ENCODE measurements around the gene LHFPL2. TPM values are rescaled to one million over a fixed set of nuclear protein-coding genes. Genes with fewer than 3 reads are reported as not detected.
"Not testable (repeated sequence)": the region's sequence is repeated elsewhere in the genome, so short reads cannot be mapped to it uniquely, and the experiment has no call there.

LHFPL2 gene
- total RNA-seq, 1 donor from 2014 or later: 47.6 TPM

- Mint-ChIP-seq H3K9me3 (ENCODE audit: unreplicated experiment) (no peaks in the 10 kb centered on the region), H3K4me3 (ENCODE audit: unreplicated experiment) (no peak overlapping the region), H3K4me1 (ENCODE audit: unreplicated experiment) (no peaks in the 10 kb centered on the region), H3K27ac (ENCODE audit: unreplicated experiment) (no peak overlapping the region), H3K36me3 (ENCODE audit: low read depth, unreplicated experiment) (no peaks in the 10 kb centered on the region), H3K27me3 (ENCODE audit: unreplicated experiment) (no peaks in the 10 kb centered on the region)
- no peak for DNase-seq (ENCODE audit: low spot score)
- no peak for TF ChIP-seq CTCF (IDR thresholded peaks at IDR 0.05; ENCODE audit: unreplicated experiment)
These were observed 22.2 kb upstream of the LHFPL2 start for GRCh38 chr5:78670701-78671269.

GRCh38 chr5:78669331-78669730 lies 20.8 kb upstream of the LHFPL2 start:
- no peak for DNase-seq (ENCODE audit: low spot score)
- Mint-ChIP-seq H3K36me3 (ENCODE audit: low read depth, unreplicated experiment) (no peaks in the 10 kb centered on the region), H3K9me3 (ENCODE audit: unreplicated experiment) (no peaks in the 10 kb centered on the region), H3K27me3 (ENCODE audit: unreplicated experiment) (no peaks in the 10 kb centered on the region), H3K4me3 (ENCODE audit: unreplicated experiment) (no peak overlapping the region), H3K4me1 (ENCODE audit: unreplicated experiment) (no peaks in the 10 kb centered on the region), H3K27ac (ENCODE audit: unreplicated experiment) (no peak overlapping the region)
- no peak for TF ChIP-seq CTCF (IDR thresholded peaks at IDR 0.05; ENCODE audit: unreplicated experiment)

- no peak for DNase-seq (ENCODE audit: low spot score)
These were observed 19.0 kb upstream of the LHFPL2 start for GRCh38 chr5:78667461-78668103.

GRCh38 chr5:78666975-78667374 lies 18.4 kb upstream of the LHFPL2 start:
- not testable (repeated sequence) for H3K9me3 Mint-ChIP-seq (ENCODE audit: unreplicated experiment); H3K36me3 Mint-ChIP-seq (ENCODE audit: low read depth, unreplicated experiment); DNase-seq (ENCODE audit: low spot score); H3K27ac Mint-ChIP-seq (ENCODE audit: unreplicated experiment); H3K4me3 Mint-ChIP-seq (ENCODE audit: unreplicated experiment); H3K27me3 Mint-ChIP-seq (ENCODE audit: unreplicated experiment); H3K4me1 Mint-ChIP-seq (ENCODE audit: unreplicated experiment)

More at GRCh38 chr5:78667461-78668103, 19.0 kb upstream of the LHFPL2 start:
- Mint-ChIP-seq H3K4me3 (ENCODE audit: unreplicated experiment) (no peak overlapping the region), H3K4me1 (ENCODE audit: unreplicated experiment) (no peaks in the 10 kb centered on the region), H3K27me3 (ENCODE audit: unreplicated experiment) (no peaks in the 10 kb centered on the region), H3K27ac (ENCODE audit: unreplicated experiment) (no peak overlapping the region), H3K36me3 (ENCODE audit: low read depth, unreplicated experiment) (no peaks in the 10 kb centered on the region), H3K9me3 (ENCODE audit: unreplicated experiment) (no peaks in the 10 kb centered on the region)
- no peak for TF ChIP-seq CTCF (IDR thresholded peaks at IDR 0.05; ENCODE audit: unreplicated experiment)

- H3K27ac Mint-ChIP-seq (ENCODE audit: unreplicated experiment): no peak overlapping the region
- H3K36me3 Mint-ChIP-seq (ENCODE audit: low read depth, unreplicated experiment): no peaks in the 10 kb centered on the region
These were observed 17.5 kb upstream of the LHFPL2 start for GRCh38 chr5:78666041-78666444.

More at GRCh38 chr5:78666041-78666444, 17.5 kb upstream of the LHFPL2 start:
- DNase-seq (ENCODE audit: low spot score): no peak
- no peaks in the 10 kb centered on the region for H3K27me3 Mint-ChIP-seq (ENCODE audit: unreplicated experiment)
- no peak for TF ChIP-seq CTCF (IDR thresholded peaks at IDR 0.05; ENCODE audit: unreplicated experiment)
- no peaks in the 10 kb centered on the region for H3K4me1 Mint-ChIP-seq (ENCODE audit: unreplicated experiment)
- H3K9me3 Mint-ChIP-seq (ENCODE audit: unreplicated experiment): no peaks in the 10 kb centered on the region
- H3K4me3 Mint-ChIP-seq (ENCODE audit: unreplicated experiment): no peak overlapping the region
